ENCODE results near the gene SORCS2. TPM values are rescaled to one million over a fixed set of nuclear protein-coding genes. Genes with fewer than 3 reads are reported as not detected.

The SORCS2 gene
- total RNA-seq, 1 donor from 2014 or later = 13.8 TPM

DNA sequence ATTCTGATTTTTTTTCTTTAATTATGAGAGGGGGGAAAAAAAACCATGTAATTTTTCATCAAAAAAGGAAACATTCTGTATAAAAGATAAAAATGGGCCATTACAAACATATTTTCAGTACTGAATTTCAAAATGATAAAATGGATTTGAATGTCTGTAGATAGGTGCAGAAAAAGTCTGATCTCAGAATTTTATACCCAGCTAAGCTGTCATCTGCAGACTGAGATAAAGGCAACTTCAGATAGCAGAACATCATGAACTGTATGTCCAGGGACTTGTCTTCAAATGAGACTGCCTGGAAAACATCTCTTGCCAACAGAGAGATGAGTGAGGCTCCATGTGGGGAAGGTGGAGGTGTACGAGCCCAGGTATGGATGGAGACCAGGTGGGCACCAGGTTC, 360.9 kb downstream of the SORCS2 start:
- FAIRE-seq (no peak), DNase-seq (ENCODE audit: low read depth) (no peak)
- Histone ChIP-seq H4K20me1 (ENCODE audit: insufficient read depth, low read length) (no peaks in the 10 kb centered on the region), H3K36me3 (ENCODE audit: insufficient read depth, low read length) (no peaks in the 10 kb centered on the region), H2AFZ (ENCODE audit: low read depth, low read length) (no peak overlapping the region), H3K4me2 (ENCODE audit: low read length) (no peak overlapping the region), H3K27me3 (ENCODE audit: insufficient read depth, low read length) (no peaks in the 10 kb centered on the region), H3K4me3 (ENCODE audit: insufficient read depth, low read depth, low read length) (no peak overlapping the region), H3K79me2 (ENCODE audit: insufficient read depth, low read length) (no peaks in the 10 kb centered on the region), H3K27ac (ENCODE audit: low read depth, low read length) (no peak overlapping the region), H3K9me3 (ENCODE audit: insufficient read depth, low read depth, low read length) (peaks cover 24% of the 10 kb centered on the region), H3K4me1 (ENCODE audit: insufficient read depth, low read length) (peaks cover 4% of the 10 kb centered on the region), H3K9ac (ENCODE audit: low read length) (no peak overlapping the region)
- Mint-ChIP-seq H3K9me3 (ENCODE audit: unreplicated experiment) (peaks cover 49% of the 10 kb centered on the region), H3K27me3 (ENCODE audit: low read depth, unreplicated experiment) (peaks cover 34% of the 10 kb centered on the region), H3K27ac (ENCODE audit: unreplicated experiment) (no peak overlapping the region), H3K36me3 (ENCODE audit: low read depth, unreplicated experiment) (peaks cover 21% of the 10 kb centered on the region), H3K4me3 (ENCODE audit: unreplicated experiment) (no peak overlapping the region), H3K4me1 (ENCODE audit: low read depth, unreplicated experiment) (peaks cover 9% of the 10 kb centered on the region)
- TF ChIP-seq, protein P1, sequence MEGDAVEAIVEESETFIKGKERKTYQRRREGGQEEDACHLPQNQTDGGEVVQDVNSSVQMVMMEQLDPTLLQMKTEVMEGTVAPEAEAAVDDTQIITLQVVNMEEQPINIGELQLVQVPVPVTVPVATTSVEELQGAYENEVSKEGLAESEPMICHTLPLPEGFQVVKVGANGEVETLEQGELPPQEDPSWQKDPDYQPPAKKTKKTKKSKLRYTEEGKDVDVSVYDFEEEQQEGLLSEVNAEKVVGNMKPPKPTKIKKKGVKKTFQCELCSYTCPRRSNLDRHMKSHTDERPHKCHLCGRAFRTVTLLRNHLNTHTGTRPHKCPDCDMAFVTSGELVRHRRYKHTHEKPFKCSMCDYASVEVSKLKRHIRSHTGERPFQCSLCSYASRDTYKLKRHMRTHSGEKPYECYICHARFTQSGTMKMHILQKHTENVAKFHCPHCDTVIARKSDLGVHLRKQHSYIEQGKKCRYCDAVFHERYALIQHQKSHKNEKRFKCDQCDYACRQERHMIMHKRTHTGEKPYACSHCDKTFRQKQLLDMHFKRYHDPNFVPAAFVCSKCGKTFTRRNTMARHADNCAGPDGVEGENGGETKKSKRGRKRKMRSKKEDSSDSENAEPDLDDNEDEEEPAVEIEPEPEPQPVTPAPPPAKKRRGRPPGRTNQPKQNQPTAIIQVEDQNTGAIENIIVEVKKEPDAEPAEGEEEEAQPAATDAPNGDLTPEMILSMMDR (IDR thresholded peaks at IDR 0.05; ENCODE audit: insufficient read depth, low read depth, low read length) = no peak

DNA sequence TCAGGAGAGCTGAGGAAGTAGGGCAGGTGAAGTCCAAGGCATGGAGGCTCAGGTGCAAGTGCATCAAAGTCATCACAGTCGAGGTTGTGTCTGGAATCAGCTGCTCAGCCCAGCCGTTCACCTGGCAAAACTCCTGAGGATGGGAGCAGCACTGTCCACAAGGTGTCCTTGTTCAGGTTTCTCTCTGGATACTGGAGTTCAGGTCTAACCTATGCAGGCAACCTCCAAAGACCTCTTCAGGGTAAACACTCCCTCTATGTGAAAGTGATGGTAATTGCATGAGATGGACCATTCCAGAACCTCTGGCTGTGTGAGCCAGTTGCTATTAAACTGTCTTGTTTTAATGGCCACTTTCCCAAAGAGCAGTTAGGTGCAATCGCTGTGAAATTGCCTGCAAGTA, 362.6 kb downstream of the SORCS2 start:
- H2AFZ ChIP-seq (ENCODE audit: low read depth, low read length) = no peak overlapping the region
- H3K4me2 ChIP-seq (ENCODE audit: low read length) = no peak overlapping the region
- no peak overlapping the region for H3K4me3 ChIP-seq (ENCODE audit: insufficient read depth, low read depth, low read length)
- peaks cover 24% of the 10 kb centered on the region for H3K27me3 Mint-ChIP-seq (ENCODE audit: low read depth, unreplicated experiment)
- H4K20me1 ChIP-seq (ENCODE audit: insufficient read depth, low read length) = no peaks in the 10 kb centered on the region
- peaks cover 4% of the 10 kb centered on the region for H3K4me1 ChIP-seq (ENCODE audit: insufficient read depth, low read length)
- H3K27ac ChIP-seq (ENCODE audit: low read depth, low read length) = no peak overlapping the region
- H3K9me3 ChIP-seq (ENCODE audit: insufficient read depth, low read depth, low read length) = peaks cover 22% of the 10 kb centered on the region
- FAIRE-seq (no peak), DNase-seq (ENCODE audit: low read depth) (no peak)
- H3K79me2 ChIP-seq (ENCODE audit: insufficient read depth, low read length) = no peaks in the 10 kb centered on the region
- TF ChIP-seq, protein P1 (IDR thresholded peaks at IDR 0.05; ENCODE audit: insufficient read depth, low read depth, low read length) = peak; percentile 3
- TF ChIP-seq EZH2 (IDR thresholded peaks at IDR 0.05; ENCODE audit: insufficient read depth, low read length) = no peak
- peaks cover 45% of the 10 kb centered on the region for H3K9me3 Mint-ChIP-seq (ENCODE audit: unreplicated experiment)
- no peak overlapping the region for H3K9ac ChIP-seq (ENCODE audit: low read length)
- no peak overlapping the region for H3K4me3 Mint-ChIP-seq (ENCODE audit: unreplicated experiment)
- H3K27me3 ChIP-seq (ENCODE audit: insufficient read depth, low read length) = no peaks in the 10 kb centered on the region
- H3K36me3 ChIP-seq (ENCODE audit: insufficient read depth, low read length) = no peaks in the 10 kb centered on the region
- no peak overlapping the region for H3K27ac Mint-ChIP-seq (ENCODE audit: unreplicated experiment)
- H3K4me1 Mint-ChIP-seq (ENCODE audit: low read depth, unreplicated experiment) = peaks cover 9% of the 10 kb centered on the region
- peaks cover 17% of the 10 kb centered on the region for H3K36me3 Mint-ChIP-seq (ENCODE audit: low read depth, unreplicated experiment)

GRCh38 chr4:7556558-7556957, 364.2 kb downstream of the SORCS2 start:
- Mint-ChIP-seq H3K27ac (ENCODE audit: unreplicated experiment) (no peak overlapping the region), H3K36me3 (ENCODE audit: low read depth, unreplicated experiment) (peaks cover 17% of the 10 kb centered on the region), H3K9me3 (ENCODE audit: unreplicated experiment) (peaks cover 38% of the 10 kb centered on the region), H3K27me3 (ENCODE audit: low read depth, unreplicated experiment) (peaks cover 16% of the 10 kb centered on the region), H3K4me1 (ENCODE audit: low read depth, unreplicated experiment) (peaks cover 9% of the 10 kb centered on the region), H3K4me3 (ENCODE audit: unreplicated experiment) (no peak overlapping the region)
- Histone ChIP-seq H3K9ac (ENCODE audit: low read length) (no peak overlapping the region), H3K4me1 (ENCODE audit: insufficient read depth, low read length) (peaks cover 4% of the 10 kb centered on the region), H3K27me3 (ENCODE audit: insufficient read depth, low read length) (no peaks in the 10 kb centered on the region), H3K4me2 (ENCODE audit: low read length) (no peak overlapping the region), H3K4me3 (ENCODE audit: insufficient read depth, low read depth, low read length) (no peak overlapping the region), H2AFZ (ENCODE audit: low read depth, low read length) (no peak overlapping the region), H3K27ac (ENCODE audit: low read depth, low read length) (no peak overlapping the region), H4K20me1 (ENCODE audit: insufficient read depth, low read length) (peaks cover 2% of the 10 kb centered on the region), H3K36me3 (ENCODE audit: insufficient read depth, low read length) (no peaks in the 10 kb centered on the region), H3K79me2 (ENCODE audit: insufficient read depth, low read length) (no peaks in the 10 kb centered on the region), H3K9me3 (ENCODE audit: insufficient read depth, low read depth, low read length) (peaks cover 21% of the 10 kb centered on the region)
- TF ChIP-seq EZH2 (IDR thresholded peaks at IDR 0.05; ENCODE audit: insufficient read depth, low read length) = no peak
- TF ChIP-seq, protein P1 (IDR thresholded peaks at IDR 0.05; ENCODE audit: insufficient read depth, low read depth, low read length) = no peak
- DNase-seq (ENCODE audit: low read depth) (no peak), FAIRE-seq (no peak)

All from astrocyte (in vitro differentiated cells and primary cell).